ENCODE data around the gene LMO1.

The LMO1 gene

DNA sequence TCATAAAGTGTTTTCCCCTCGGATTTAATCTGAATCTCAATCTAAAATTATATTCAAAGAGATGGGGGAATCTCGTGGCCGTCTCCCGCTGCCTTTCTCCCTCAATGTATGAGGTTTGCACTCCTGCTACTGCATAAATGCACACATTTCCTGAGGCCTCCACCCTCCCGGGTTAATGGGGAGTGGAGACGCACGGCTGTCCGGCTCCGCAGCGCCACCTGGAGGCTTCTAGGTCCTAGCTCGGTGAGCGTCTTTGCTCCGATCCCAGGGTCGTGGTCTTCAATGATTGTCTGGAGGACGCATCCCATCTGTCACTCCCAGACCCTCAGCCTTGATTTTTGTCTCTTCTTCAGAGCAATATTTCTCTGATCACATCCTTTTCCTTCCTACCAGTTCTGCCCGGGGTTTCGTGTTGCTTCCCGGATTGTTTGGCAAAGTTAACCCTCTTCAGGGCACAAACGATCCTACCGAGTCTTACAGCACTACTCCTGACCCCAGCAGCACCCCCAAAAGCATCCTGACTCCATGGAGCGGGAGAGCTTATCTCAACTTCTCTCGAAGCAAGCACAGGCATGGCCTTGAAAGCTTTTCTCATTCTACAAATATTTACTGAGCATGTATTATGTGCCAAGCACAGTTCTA, at the start of gene LMO1:
TSS of gene LMO1 (minus strand) at position 110 of the 642 bp plus-strand sequence. CDS start 516 bp downstream, outside the sequence.
- H4K20me1 ChIP-seq (ENCODE audit: control insufficient read depth, insufficient read depth, low read depth, low read length) = no peaks in the 10 kb centered on the region
- H3K27me3 ChIP-seq (ENCODE audit: control insufficient read depth, low read length) = peaks cover 56% of the 10 kb centered on the region
- no peaks in the 10 kb centered on the region for H3K9me2 ChIP-seq (replicated peaks; ENCODE audit: control insufficient read depth, low read length)
- H3K9me3 ChIP-seq (ENCODE audit: control insufficient read depth, insufficient read depth, low read length) = no peaks in the 10 kb centered on the region
- H3K36me3 ChIP-seq (ENCODE audit: control insufficient read depth, low read length) = no peaks in the 10 kb centered on the region
- H3K4me3 ChIP-seq (ENCODE audit: low read length) = peak within 1 kb of the TSS; percentile 10; the same call in 1 of the 2 replicates
- no peaks in the 10 kb centered on the region for H3K79me2 ChIP-seq (ENCODE audit: control insufficient read depth, low read length)
- TF ChIP-seq EZH2phosphoT487 (IDR thresholded peaks at IDR 0.05; ENCODE audit: borderline replicate concordance, low read length) = no peak
- peak; percentile 87 for TF ChIP-seq CTCF (IDR thresholded peaks at IDR 0.05; ENCODE audit: low read depth, low read length, poor library complexity, severe bottlenecking)
- no peak within 1 kb of the TSS for H3K27ac ChIP-seq (ENCODE audit: low read depth, low read length)
- H3K4me2 ChIP-seq (ENCODE audit: low read length) = peak within 1 kb of the TSS; percentile 39
- H3F3A ChIP-seq (ENCODE audit: control insufficient read depth, insufficient read depth) = no peaks in the 10 kb centered on the region
- peaks cover 7% of the 10 kb centered on the region; the same call in 1 of the 2 replicates for H3K4me1 ChIP-seq (ENCODE audit: control insufficient read depth, low read length)

GRCh38 chr11:8312986-8313385, 49.3 kb upstream of the LMO1 start:
- TF ChIP-seq EZH2phosphoT487 (IDR thresholded peaks at IDR 0.05; ENCODE audit: borderline replicate concordance, low read length) (no peak), CTCF (IDR thresholded peaks at IDR 0.05; ENCODE audit: low read depth, low read length, poor library complexity, severe bottlenecking) (no peak)
- H3K79me2 ChIP-seq (ENCODE audit: control insufficient read depth, low read length) = no peaks in the 10 kb centered on the region
- no peaks in the 10 kb centered on the region for H3K36me3 ChIP-seq (ENCODE audit: control insufficient read depth, low read length)

DNA sequence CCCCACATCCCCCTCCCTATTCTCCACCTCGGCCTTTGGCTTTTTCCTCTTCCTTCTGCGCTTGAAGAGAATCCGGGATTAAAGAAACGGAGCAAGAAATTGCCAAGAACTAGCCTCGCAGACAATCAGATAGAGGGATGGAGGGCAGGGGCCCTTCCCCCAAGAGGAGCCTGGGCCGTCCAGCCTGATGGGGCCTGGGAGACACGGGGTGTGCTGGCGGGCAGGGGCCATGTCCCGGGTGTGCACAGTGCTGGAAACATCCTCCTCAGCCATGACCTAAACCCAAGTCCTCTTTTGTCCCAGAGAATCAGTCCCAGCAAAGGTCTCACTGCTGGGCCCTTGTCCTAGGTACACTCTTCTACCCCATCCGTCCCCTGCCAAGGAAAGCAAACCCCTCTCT, 47.7 kb upstream of the LMO1 start:
- no peaks in the 10 kb centered on the region for H3F3A ChIP-seq (ENCODE audit: control insufficient read depth, insufficient read depth)
- no peaks in the 10 kb centered on the region for H3K36me3 ChIP-seq (ENCODE audit: control insufficient read depth, low read length)
- H3K9me2 ChIP-seq (replicated peaks; ENCODE audit: control insufficient read depth, low read length) = no peaks in the 10 kb centered on the region
- H3K27ac ChIP-seq (ENCODE audit: low read depth, low read length) = no peak overlapping the region
- no peak overlapping the region for H3K4me3 ChIP-seq (ENCODE audit: low read length)
- no peaks in the 10 kb centered on the region for H3K27me3 ChIP-seq (ENCODE audit: control insufficient read depth, low read length)
- no peaks in the 10 kb centered on the region for H3K9me3 ChIP-seq (ENCODE audit: control insufficient read depth, insufficient read depth, low read length)
- no peaks in the 10 kb centered on the region for H3K79me2 ChIP-seq (ENCODE audit: control insufficient read depth, low read length)
- H4K20me1 ChIP-seq (ENCODE audit: control insufficient read depth, insufficient read depth, low read depth, low read length) = no peaks in the 10 kb centered on the region; the same call in 1 of the 2 replicates
- TF ChIP-seq CTCF (IDR thresholded peaks at IDR 0.05; ENCODE audit: low read depth, low read length, poor library complexity, severe bottlenecking) (no peak), EZH2phosphoT487 (IDR thresholded peaks at IDR 0.05; ENCODE audit: borderline replicate concordance, low read length) (no peak)
- H3K4me1 ChIP-seq (ENCODE audit: control insufficient read depth, low read length) = no peaks in the 10 kb centered on the region
- no peak overlapping the region for H3K4me2 ChIP-seq (ENCODE audit: low read length)

More at GRCh38 chr11:8312986-8313385, 49.3 kb upstream of the LMO1 start:
- Histone ChIP-seq H3K27me3 (ENCODE audit: control insufficient read depth, low read length) (no peaks in the 10 kb centered on the region), H3K4me2 (ENCODE audit: low read length) (no peak overlapping the region), H3K9me2 (replicated peaks; ENCODE audit: control insufficient read depth, low read length) (no peaks in the 10 kb centered on the region), H3K4me1 (ENCODE audit: control insufficient read depth, low read length) (no peaks in the 10 kb centered on the region), H3K9me3 (ENCODE audit: control insufficient read depth, insufficient read depth, low read length) (no peaks in the 10 kb centered on the region), H3F3A (ENCODE audit: control insufficient read depth, insufficient read depth) (no peaks in the 10 kb centered on the region), H3K4me3 (ENCODE audit: low read length) (no peak overlapping the region), H4K20me1 (ENCODE audit: control insufficient read depth, insufficient read depth, low read depth, low read length) (no peaks in the 10 kb centered on the region; the same call in 1 of the 2 replicates), H3K27ac (ENCODE audit: low read depth, low read length) (no peak overlapping the region)
